ENCODE results near the gene ZNF565.
A peak's percentile ranks its signal among the peaks of the same experiment; 100 is the strongest.

DNA sequence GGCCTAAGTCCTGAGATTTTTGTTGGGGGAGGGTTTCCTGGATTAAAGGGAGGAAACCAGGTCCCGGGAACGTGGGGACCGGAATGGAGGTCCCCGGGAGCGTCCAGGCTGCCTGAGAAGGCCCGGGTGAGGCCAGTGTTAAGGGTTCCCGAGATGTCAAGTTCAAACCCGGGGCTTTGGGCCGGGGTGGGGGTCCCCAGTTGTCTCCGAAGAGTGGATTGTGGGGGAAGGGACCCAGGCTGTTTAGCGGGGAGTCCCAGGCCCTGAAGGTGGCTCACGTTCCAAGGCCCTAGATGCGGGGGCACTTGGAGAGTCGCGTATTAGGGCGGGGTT lies 62.5 kb downstream of the ZNF565 start:
- TF ChIP-seq, protein P1, sequence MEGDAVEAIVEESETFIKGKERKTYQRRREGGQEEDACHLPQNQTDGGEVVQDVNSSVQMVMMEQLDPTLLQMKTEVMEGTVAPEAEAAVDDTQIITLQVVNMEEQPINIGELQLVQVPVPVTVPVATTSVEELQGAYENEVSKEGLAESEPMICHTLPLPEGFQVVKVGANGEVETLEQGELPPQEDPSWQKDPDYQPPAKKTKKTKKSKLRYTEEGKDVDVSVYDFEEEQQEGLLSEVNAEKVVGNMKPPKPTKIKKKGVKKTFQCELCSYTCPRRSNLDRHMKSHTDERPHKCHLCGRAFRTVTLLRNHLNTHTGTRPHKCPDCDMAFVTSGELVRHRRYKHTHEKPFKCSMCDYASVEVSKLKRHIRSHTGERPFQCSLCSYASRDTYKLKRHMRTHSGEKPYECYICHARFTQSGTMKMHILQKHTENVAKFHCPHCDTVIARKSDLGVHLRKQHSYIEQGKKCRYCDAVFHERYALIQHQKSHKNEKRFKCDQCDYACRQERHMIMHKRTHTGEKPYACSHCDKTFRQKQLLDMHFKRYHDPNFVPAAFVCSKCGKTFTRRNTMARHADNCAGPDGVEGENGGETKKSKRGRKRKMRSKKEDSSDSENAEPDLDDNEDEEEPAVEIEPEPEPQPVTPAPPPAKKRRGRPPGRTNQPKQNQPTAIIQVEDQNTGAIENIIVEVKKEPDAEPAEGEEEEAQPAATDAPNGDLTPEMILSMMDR (IDR thresholded peaks at IDR 0.05) = no peak
- TF ChIP-seq TCF7L2 (IDR thresholded peaks at IDR 0.05; ENCODE audit: low read depth, low read length) = no peak
- TF ChIP-seq POLR2AphosphoS5 (IDR thresholded peaks at IDR 0.05; ENCODE audit: low read depth, low read length) = peak; percentile 43; the same call in 1 of the 2 replicates
- TF ChIP-seq SIN3A (IDR thresholded peaks at IDR 0.05; ENCODE audit: borderline replicate concordance, insufficient read depth, low read depth, low read length) = no peak
- TF ChIP-seq, protein P2, sequence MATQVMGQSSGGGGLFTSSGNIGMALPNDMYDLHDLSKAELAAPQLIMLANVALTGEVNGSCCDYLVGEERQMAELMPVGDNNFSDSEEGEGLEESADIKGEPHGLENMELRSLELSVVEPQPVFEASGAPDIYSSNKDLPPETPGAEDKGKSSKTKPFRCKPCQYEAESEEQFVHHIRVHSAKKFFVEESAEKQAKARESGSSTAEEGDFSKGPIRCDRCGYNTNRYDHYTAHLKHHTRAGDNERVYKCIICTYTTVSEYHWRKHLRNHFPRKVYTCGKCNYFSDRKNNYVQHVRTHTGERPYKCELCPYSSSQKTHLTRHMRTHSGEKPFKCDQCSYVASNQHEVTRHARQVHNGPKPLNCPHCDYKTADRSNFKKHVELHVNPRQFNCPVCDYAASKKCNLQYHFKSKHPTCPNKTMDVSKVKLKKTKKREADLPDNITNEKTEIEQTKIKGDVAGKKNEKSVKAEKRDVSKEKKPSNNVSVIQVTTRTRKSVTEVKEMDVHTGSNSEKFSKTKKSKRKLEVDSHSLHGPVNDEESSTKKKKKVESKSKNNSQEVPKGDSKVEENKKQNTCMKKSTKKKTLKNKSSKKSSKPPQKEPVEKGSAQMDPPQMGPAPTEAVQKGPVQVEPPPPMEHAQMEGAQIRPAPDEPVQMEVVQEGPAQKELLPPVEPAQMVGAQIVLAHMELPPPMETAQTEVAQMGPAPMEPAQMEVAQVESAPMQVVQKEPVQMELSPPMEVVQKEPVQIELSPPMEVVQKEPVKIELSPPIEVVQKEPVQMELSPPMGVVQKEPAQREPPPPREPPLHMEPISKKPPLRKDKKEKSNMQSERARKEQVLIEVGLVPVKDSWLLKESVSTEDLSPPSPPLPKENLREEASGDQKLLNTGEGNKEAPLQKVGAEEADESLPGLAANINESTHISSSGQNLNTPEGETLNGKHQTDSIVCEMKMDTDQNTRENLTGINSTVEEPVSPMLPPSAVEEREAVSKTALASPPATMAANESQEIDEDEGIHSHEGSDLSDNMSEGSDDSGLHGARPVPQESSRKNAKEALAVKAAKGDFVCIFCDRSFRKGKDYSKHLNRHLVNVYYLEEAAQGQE (IDR thresholded peaks at IDR 0.05; ENCODE audit: insufficient read depth in 1 of 2, low read depth in 2 of 2, low read length in 1 of 2) = no peak

All from Panc1 (cell line).